SHP77 treated with DMSO at 0.1 percent for 48 hours (cell line): Measurements from ENCODE around the gene ADAM8.
"Not testable (repeated sequence)": the region's sequence is repeated elsewhere in the genome, so short reads cannot be mapped to it uniquely, and the experiment has no call there.

ENCODE experiments used
- DNase-seq: peaks from one replicate; lab custom pipeline; 2025; lab: John Stamatoyannopoulos, UW

ADAM8 gene

GRCh38 chr10:133249094-133249780, 27.4 kb downstream of the ADAM8 start:
- DNase-seq: no peak

- DNase-seq: no peak
These were observed 28.3 kb downstream of the ADAM8 start for GRCh38 chr10:133248334-133248715.

DNA sequence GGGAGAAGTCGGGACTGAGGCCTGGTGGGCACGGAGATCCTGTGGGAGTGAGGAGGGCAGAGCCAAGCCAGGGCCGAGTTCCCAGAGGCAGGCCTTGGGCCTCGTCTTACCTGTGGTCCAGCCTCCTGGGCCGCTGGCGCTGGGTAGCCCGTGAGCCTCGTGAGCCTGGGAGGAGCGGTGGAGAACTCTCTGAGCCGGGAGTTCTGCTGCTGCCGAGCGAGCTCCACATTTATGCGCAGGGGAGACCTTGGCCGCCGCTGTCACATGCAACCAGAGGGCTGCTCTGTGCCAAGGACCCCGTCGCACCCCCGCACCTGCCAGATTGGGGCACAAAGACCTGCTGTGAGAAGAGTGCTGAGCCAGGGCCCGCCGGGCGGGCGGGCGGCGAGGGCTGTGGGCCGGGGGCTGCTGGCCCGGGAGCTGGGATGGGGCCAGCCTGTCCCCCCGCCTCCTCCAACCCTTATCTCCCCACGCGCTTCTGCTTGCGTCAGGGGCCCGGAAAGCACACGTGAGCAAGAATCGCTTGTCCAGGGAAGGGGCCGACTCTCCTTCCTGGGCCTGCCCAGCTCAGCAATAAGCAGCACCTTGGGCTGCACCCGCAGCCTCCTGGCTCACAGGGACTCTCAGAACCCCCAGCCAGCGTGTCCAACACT, 28.9 kb downstream of the ADAM8 start:
- no peak for DNase-seq

DNA sequence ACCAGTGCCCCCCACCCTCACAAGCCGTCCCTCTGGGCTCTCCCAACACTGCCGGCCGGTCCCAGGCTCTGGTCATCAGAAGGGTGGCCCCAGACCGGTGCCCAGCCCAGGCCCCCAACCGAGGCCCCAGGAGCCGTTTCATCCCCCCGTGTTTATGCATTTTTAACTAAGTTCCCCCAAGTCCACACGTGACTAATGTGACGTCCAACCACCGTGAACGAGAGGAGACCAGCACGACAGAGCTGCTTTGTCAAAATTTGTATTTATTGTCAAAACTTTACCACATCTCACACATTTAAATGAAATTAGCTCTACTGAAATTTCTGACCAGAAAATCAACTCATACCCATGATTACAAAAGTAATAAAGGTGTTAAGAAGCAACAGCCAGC, 30.4 kb downstream of the ADAM8 start:
- DNase-seq: no peak

- DNase-seq: no peak
These were observed 31.0 kb downstream of the ADAM8 start for GRCh38 chr10:133245439-133246235.

- DNase-seq: no peak
These were observed 33.1 kb downstream of the ADAM8 start for GRCh38 chr10:133243593-133243992.

DNA sequence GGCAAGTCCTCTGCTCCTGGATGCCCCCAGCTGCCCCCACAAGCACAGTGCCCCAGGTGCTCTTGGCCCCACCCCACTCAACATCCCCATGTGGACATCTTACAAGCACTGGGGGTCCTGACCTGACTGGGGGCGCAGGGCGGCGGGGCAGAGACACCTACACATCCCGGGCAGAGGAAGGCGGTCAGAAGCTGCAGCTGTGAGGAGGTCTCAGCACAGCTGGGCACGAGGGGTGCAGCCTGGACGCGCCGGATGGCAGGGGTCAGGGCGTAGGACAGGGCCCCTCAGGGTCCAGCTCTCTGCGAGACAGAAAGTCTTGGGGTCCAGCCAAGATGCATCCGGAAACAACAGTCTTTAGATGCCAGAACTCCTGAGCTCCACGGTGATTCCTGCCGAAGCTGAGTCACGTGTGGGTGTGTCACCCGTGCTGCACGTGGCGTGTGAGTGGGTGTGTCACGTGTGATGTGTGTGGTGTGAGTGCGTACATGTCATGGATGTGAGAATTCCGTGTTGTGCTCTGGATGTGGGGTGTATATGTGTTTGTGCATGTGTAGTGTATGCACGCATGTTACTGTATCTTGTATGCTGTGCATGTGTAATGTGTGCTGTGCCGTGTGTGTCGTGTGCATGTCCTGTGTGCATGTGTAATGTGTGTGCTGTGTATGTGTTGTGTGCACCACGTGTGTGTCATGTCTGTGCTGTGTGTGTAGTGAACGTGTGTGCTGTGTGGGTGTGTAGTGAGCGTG, 33.9 kb downstream of the ADAM8 start:
- DNase-seq: no peak

GRCh38 chr10:133241501-133242205, 35.0 kb downstream of the ADAM8 start:
- no peak for DNase-seq

DNA sequence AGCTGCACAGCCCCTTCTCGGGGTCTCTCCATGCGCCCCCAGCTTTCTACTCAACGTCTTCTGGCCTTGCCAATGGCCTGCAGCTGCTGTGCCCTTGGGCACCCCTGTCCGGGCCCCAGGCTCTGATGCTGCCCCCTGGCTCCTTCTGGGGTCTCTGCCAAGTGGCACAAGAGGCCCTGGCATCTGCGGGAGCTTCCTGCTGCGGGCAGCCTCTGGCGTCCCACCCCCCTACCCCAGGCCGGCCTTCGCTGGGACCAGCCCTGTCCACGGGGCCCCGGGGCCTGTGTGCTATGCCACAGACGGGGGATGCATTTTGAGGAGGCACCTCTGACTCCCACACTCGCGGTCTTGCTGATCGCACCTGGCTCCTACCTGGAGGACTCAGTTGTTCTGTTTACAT, 36.7 kb downstream of the ADAM8 start:
- no peak for DNase-seq

DNA sequence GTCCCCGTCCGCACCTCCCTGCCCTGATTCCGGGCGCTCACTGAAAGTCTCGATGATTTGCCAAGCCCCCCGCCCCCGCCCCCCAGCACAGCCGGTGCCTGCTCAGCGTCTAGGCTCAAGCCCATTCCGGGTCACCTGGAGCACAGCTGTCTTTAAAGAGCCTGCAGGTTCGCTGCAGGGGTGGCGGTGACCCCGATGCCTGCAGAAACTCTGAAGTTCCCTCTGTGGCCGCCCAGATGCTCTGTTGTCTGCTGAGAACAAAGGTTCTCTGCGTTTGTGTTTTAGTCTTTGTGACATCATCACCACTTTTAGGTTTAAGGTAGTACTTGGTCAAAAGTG, 38.2 kb downstream of the ADAM8 start:
- DNase-seq: no peak

DNA sequence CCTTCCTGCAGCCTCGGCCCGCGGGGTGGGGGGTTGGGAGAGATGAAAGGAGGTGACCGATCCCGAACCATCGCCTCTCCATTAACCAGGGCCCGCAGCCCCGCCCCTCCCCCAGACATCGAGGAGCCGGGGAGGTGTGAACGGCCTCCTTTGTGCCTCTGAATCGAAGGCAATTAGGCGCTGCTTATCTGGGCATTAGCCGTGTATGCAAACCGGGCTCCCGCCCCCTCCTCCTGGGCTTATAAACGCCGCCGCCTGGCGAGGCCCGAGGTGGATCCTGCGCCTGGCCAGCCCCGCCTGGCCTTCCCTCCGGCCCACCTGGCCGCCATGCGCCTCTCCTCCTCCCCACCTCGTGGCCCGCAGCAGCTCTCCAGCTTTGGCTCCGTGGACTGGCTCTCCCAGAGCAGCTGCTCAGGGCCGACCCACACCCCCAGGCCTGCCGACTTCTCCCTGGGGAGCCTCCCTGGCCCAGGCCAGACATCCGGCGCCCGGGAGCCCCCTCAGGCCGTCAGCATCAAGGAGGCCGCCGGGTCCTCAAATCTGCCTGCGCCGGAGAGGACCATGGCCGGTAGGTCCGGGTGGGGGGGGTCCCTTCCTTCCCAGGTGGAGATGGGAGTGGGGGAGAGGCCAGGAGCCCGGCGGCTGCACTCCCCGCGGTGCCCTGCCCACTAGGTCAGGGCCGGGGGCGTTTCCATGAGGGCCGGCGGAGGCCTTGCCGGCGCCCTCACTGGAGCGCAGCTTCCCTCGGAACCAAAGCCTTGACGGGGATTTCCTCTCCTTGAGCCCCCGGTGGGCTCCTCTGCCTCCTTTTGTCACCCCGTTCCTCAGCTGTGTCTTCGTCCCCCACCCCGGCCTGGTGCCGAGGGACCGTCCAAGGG, 38.8 kb downstream of the ADAM8 start, which contains the start of gene VENTX:
VENTX (plus strand) TSS at position 268 of the 878 bp plus-strand sequence; CDS start at position 328, 60 bp downstream.
- DNase-seq: no peak

DNA sequence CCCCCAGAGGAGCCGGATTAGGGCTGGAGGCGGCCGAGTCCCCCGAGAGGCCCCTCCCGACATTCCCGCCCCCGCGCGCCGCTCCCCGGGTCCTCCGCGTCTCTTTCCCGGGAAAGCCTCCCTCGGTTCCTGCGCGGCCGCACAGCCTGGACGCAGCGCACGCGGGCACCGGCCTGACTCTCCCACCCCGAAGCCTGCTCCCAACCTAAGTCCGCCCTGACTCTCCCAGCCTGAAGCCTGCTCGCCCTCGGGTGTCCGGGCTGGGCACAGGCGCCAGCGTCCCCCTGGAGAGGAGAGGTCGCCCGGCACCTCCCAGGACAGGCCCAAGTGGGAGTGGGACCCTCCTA, 39.5 kb downstream of the ADAM8 start:
- DNase-seq: no peak

DNA sequence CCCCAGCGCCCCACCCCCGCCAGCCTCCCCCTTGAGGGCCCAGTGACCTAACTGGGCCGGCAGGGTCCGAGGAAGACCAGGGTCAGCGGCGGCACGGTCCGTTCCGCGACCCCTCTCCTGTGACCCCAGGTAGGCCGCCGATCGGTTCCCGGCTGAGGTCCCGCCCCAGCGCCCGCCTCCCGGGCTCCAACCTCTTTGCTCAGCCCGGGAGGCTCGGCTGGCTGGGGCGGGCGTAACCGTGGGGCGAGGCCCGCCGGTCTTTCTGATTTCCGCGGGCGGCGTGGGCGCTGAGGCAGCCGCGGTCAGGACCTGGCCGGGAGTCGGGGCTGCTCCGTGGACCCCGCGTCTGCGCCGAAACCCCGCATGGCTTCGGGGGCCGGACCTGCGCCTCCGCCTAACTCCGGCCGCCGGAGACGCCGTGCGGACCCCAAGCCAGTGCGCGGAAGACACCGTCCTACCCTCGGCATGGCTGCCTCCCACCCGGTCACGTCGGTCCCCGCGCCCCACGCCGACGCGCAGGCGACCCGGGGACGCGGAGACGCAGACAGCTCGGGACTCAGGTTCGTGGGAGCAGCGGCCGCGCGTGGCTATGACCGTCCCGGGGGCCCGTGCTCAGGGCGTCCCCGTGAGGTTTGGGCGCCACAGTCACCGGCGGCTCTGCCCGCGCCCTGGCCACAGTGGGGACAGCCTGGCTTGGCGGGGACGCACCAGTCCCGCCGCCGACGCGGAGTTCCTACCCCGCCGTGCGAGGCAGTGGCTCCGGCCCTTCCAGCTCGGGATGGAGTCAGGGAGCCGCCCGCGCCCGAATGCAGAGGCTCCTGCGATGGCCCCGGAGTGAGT, 40.0 kb downstream of the ADAM8 start:
- DNase-seq: no peak

GRCh38 chr10:133235932-133236331, 40.7 kb downstream of the ADAM8 start:
- no peak for DNase-seq

GRCh38 chr10:133235265-133235855, 41.3 kb downstream of the ADAM8 start:
- DNase-seq: no peak

GRCh38 chr10:133234796-133235195, 41.9 kb downstream of the ADAM8 start:
- not testable (repeated sequence) for DNase-seq

GRCh38 chr10:133231946-133232574, 44.6 kb downstream of the ADAM8 start:
- DNase-seq: no peak

DNA sequence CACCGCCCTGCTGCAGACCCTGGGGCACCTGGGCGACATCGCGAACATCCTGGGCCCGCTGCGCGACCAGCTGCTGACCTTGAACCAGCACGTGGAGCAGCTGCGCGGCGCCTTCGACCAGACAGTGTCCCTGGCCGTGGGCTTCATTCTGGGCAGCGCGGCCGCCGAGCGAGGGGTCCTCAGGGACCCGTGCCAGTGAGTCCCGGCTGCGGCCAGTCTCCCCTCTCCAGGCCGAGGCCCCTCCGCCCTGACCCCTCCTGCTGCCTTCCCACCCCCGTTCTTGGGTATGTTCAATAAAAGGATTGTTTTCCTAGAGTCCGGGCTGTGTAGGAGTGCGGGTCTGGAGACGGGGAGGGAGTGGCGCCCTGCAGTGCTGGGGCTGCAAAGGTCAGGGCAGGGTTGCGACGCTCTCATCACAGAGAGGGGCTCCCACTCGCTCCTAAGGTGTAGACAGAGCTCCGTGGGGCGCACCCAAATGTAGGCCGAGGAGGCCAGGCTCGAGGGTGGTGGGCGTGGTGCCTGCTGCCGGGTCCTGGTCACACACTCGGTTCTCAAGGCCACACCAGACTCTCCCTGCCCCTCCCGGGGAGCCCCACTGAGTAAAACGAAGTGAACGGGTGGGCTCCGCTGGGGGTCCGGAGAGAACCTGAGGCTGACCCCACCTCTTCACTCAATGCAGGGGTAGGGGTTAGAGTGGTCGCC, 45.3 kb downstream of the ADAM8 start:
- no peak for DNase-seq
